SU-DHL-6 (cell line): ENCODE measurements around the gene RPGRIP1.

Experiments
- H2AFZ ChIP-seq: fragments of 200-600 bp; sonication (generic); 2 replicates; pipeline ENCODE4 v1.6.1; 2014; ENCODE audit warnings: low read depth, mild to moderate bottlenecking, moderate library complexity, mixed read lengths, antibody characterized with exemption, low read length; ENCODE audit not compliant: severe bottlenecking
- H3F3A ChIP-seq: fragments of 200-600 bp; shearing (Covaris generic); 2 replicates; pipeline ENCODE4 v1.6.0; 2016; ENCODE audit warnings: antibody characterized with exemption, mild to moderate bottlenecking; ENCODE audit not compliant: insufficient read depth
- H3K27ac ChIP-seq: fragments of 200-600 bp; sonication (generic); 2 replicates; pipeline ENCODE4 v1.5.1; 2016; ENCODE audit warnings: low read depth, mild to moderate bottlenecking, low read length, moderate library complexity, mixed read lengths
- H3K27me3 ChIP-seq: fragments of 200-600 bp; sonication (generic), shearing (Covaris generic); 2 replicates; pipeline ENCODE4 v1.6.0; 2014; ENCODE audit warnings: mild to moderate bottlenecking, low read length
- H3K36me3 ChIP-seq: fragments of 200-600 bp; sonication (generic); 2 replicates; pipeline ENCODE4 v1.6.1; 2014; ENCODE audit warnings: mild to moderate bottlenecking, low read length, mixed read lengths
- H3K4me2 ChIP-seq: fragments of 300-600, 200-600 bp; shearing (Covaris generic), sonication (generic); 2 replicates; pipeline ENCODE4 v1.6.0; 2014; ENCODE audit warnings: low read length, low read depth, mild to moderate bottlenecking; ENCODE audit not compliant: poor library complexity, severe bottlenecking
- H3K4me3 ChIP-seq: fragments of 200-600 bp; sonication (generic); 2 replicates; pipeline ENCODE4 v1.5.1; 2014; ENCODE audit warnings: antibody characterized with exemption, low read length, mild to moderate bottlenecking, mixed read lengths; ENCODE audit not compliant: insufficient read depth, poor library complexity, severe bottlenecking
- H3K79me2 ChIP-seq: fragments of 200-600 bp; sonication (generic); 2 replicates; pipeline ENCODE4 v1.6.1; 2014; ENCODE audit warnings: mild to moderate bottlenecking, low read length, moderate library complexity; ENCODE audit not compliant: insufficient read depth
- H3K9ac ChIP-seq: fragments of 200-600 bp; sonication (generic); 2 replicates; pipeline ENCODE4 v1.7.0; 2014; ENCODE audit warnings: mild to moderate bottlenecking, low read length
- H3K9me2 ChIP-seq: fragments of 200-600 bp; sonication (generic); replicated peaks from 2 replicates; pipeline ENCODE4 v1.6.1; 2014; ENCODE audit warnings: low read length; ENCODE audit not compliant: insufficient read depth
- H3K9me3 ChIP-seq: fragments of 200-600 bp; sonication (generic); 2 replicates; pipeline ENCODE4 v1.6.1; 2014; ENCODE audit warnings: low read length, mixed read lengths; ENCODE audit not compliant: insufficient read depth
- H4K20me1 ChIP-seq: fragments of 200-600 bp; sonication (generic); 2 replicates; pipeline ENCODE4 v1.6.1; 2014; ENCODE audit warnings: low read depth, mild to moderate bottlenecking, antibody characterized with exemption, low read length, moderate library complexity, mixed read lengths
- EZH2phosphoT487 ChIP-seq: fragments of 200-600 bp; sonication (generic), shearing (Covaris generic); conservative IDR thresholded peaks from 2 replicates; pipeline ENCODE4 v1.6.1; 2018; ENCODE audit warnings: mild to moderate bottlenecking, antibody characterized with exemption, low read length, moderate library complexity, mixed read lengths
- TF ChIP-seq, protein P1 (sequence below): fragments of 200-600 bp; sonication (generic); IDR thresholded peaks from one replicate; pipeline ENCODE4 v1.5.1; 2017; ENCODE audit warnings: antibody characterized with exemption, mild to moderate bottlenecking, low read length, moderate library complexity; ENCODE audit not compliant: insufficient read depth, poor library complexity, severe bottlenecking

Gene RPGRIP1

GRCh38 chr14:21309956-21310355, 30.1 kb downstream of the RPGRIP1 start:
- Histone ChIP-seq H3K9me2 (no peaks in the 10 kb centered on the region), H3K79me2 (no peaks in the 10 kb centered on the region), H3K9me3 (no peaks in the 10 kb centered on the region), H3F3A (peaks cover 21% of the 10 kb centered on the region; the same call in 1 of the 2 replicates), H3K4me3 (no peak overlapping the region), H3K9ac (no peak overlapping the region), H3K27ac (no peak overlapping the region), H4K20me1 (no peaks in the 10 kb centered on the region), H3K4me2 (no peak overlapping the region), H3K27me3 (no peaks in the 10 kb centered on the region; the same call in 1 of the 2 replicates), H2AFZ (no peak overlapping the region), H3K36me3 (no peaks in the 10 kb centered on the region)
- TF ChIP-seq, protein P1, sequence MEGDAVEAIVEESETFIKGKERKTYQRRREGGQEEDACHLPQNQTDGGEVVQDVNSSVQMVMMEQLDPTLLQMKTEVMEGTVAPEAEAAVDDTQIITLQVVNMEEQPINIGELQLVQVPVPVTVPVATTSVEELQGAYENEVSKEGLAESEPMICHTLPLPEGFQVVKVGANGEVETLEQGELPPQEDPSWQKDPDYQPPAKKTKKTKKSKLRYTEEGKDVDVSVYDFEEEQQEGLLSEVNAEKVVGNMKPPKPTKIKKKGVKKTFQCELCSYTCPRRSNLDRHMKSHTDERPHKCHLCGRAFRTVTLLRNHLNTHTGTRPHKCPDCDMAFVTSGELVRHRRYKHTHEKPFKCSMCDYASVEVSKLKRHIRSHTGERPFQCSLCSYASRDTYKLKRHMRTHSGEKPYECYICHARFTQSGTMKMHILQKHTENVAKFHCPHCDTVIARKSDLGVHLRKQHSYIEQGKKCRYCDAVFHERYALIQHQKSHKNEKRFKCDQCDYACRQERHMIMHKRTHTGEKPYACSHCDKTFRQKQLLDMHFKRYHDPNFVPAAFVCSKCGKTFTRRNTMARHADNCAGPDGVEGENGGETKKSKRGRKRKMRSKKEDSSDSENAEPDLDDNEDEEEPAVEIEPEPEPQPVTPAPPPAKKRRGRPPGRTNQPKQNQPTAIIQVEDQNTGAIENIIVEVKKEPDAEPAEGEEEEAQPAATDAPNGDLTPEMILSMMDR = no peak
- no peak for TF ChIP-seq EZH2phosphoT487

- Histone ChIP-seq H3K27me3 (no peaks in the 10 kb centered on the region; the same call in 1 of the 2 replicates), H3K9ac (no peak overlapping the region), H3K4me3 (no peak overlapping the region), H3F3A (peaks cover 21% of the 10 kb centered on the region; the same call in 1 of the 2 replicates), H3K9me3 (no peaks in the 10 kb centered on the region), H4K20me1 (no peaks in the 10 kb centered on the region), H3K36me3 (no peaks in the 10 kb centered on the region), H3K79me2 (no peaks in the 10 kb centered on the region), H2AFZ (no peak overlapping the region), H3K4me2 (no peak overlapping the region), H3K9me2 (no peaks in the 10 kb centered on the region), H3K27ac (no peak overlapping the region)
- no peak for TF ChIP-seq EZH2phosphoT487
Observed at GRCh38 chr14:21311614-21312013, 31.7 kb downstream of the RPGRIP1 start.

GRCh38 chr14:21313512-21313911, 33.6 kb downstream of the RPGRIP1 start:
- Histone ChIP-seq H3K9me2 (no peaks in the 10 kb centered on the region), H3K27ac (no peak overlapping the region), H3K79me2 (no peaks in the 10 kb centered on the region), H4K20me1 (no peaks in the 10 kb centered on the region), H2AFZ (no peak overlapping the region), H3K4me3 (no peak overlapping the region), H3K4me2 (no peak overlapping the region), H3K9me3 (no peaks in the 10 kb centered on the region), H3K36me3 (no peaks in the 10 kb centered on the region), H3K9ac (no peak overlapping the region), H3F3A (peaks cover 6% of the 10 kb centered on the region; the same call in 1 of the 2 replicates), H3K27me3 (no peaks in the 10 kb centered on the region; the same call in 1 of the 2 replicates)
- no peak for TF ChIP-seq EZH2phosphoT487
- TF ChIP-seq, protein P1 = no peak

GRCh38 chr14:21317398-21317797, 37.5 kb downstream of the RPGRIP1 start:
- Histone ChIP-seq H2AFZ (no peak overlapping the region), H3K27ac (no peak overlapping the region), H3K4me2 (no peak overlapping the region), H3K9ac (no peak overlapping the region), H3K36me3 (no peaks in the 10 kb centered on the region), H3K9me3 (no peaks in the 10 kb centered on the region), H3K27me3 (no peaks in the 10 kb centered on the region), H3K79me2 (no peaks in the 10 kb centered on the region), H3K4me3 (no peak overlapping the region), H3K9me2 (no peaks in the 10 kb centered on the region), H4K20me1 (no peaks in the 10 kb centered on the region), H3F3A (no peaks in the 10 kb centered on the region)
- TF ChIP-seq, protein P1 = no peak
- TF ChIP-seq EZH2phosphoT487 = no peak
